NB4 (cell line): ENCODE measurements around the gene MARCHF11.

Source experiments
- DNase-seq: peaks from one replicate; pipeline ENCODE4 v3.0.0; 2010; ENCODE audit warnings: low read depth
- H3K4me3 ChIP-seq: one replicate; pipeline ENCODE4 v1.5.1; 2011; ENCODE audit warnings: mild to moderate bottlenecking, low read depth, low read length, moderate library complexity
- MYC ChIP-seq: IDR thresholded peaks from 2 replicates; pipeline ENCODE4 v1.6.1; 2011; ENCODE audit warnings: low read depth, low read length
- POLR2A ChIP-seq: IDR thresholded peaks from 2 replicates; pipeline ENCODE4 v1.6.1; 2011; ENCODE audit warnings: mild to moderate bottlenecking; ENCODE audit not compliant: insufficient read length; ENCODE audit errors: extremely low read depth
- TF ChIP-seq, protein P1 (sequence below): IDR thresholded peaks from 2 replicates; pipeline ENCODE4 v1.6.1; 2011; ENCODE audit warnings: low read depth, low read length
- TF ChIP-seq, protein P2 (sequence below): IDR thresholded peaks from one replicate; pipeline ENCODE4 v1.5.1; 2012; ENCODE audit warnings: low read depth, low read length

The MARCHF11 gene

DNA sequence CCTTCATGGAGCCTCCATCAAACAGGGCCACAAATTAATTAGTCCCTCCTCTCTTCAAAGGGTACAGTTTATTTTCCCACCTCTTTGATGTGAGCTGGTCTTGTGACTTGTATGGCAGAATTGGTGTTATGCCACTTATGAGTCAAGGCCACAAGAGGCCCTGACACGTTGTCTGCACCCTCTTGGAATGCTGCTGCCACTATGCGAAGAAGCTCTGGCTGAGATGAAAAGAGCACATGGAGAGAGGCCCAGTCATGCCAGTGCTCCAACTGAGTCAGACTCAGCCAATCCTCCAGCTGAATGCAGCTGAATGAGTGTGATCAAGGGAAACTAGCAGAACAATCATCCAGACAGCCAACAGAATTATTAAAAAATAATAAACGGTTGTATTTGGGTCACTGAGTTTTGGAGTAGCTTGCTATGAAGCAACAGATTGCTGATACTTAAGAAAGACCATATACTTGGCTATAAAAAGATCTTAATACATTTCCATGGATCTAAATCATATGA, 128.3 kb downstream of the MARCHF11 start:
- no peak for DNase-seq
- TF ChIP-seq, protein P1, sequence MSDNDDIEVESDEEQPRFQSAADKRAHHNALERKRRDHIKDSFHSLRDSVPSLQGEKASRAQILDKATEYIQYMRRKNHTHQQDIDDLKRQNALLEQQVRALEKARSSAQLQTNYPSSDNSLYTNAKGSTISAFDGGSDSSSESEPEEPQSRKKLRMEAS: no peak
- TF ChIP-seq, protein P2, sequence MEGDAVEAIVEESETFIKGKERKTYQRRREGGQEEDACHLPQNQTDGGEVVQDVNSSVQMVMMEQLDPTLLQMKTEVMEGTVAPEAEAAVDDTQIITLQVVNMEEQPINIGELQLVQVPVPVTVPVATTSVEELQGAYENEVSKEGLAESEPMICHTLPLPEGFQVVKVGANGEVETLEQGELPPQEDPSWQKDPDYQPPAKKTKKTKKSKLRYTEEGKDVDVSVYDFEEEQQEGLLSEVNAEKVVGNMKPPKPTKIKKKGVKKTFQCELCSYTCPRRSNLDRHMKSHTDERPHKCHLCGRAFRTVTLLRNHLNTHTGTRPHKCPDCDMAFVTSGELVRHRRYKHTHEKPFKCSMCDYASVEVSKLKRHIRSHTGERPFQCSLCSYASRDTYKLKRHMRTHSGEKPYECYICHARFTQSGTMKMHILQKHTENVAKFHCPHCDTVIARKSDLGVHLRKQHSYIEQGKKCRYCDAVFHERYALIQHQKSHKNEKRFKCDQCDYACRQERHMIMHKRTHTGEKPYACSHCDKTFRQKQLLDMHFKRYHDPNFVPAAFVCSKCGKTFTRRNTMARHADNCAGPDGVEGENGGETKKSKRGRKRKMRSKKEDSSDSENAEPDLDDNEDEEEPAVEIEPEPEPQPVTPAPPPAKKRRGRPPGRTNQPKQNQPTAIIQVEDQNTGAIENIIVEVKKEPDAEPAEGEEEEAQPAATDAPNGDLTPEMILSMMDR: no peak
- TF ChIP-seq POLR2A (no peak), MYC (no peak)
- H3K4me3 ChIP-seq: no peak overlapping the region

DNA sequence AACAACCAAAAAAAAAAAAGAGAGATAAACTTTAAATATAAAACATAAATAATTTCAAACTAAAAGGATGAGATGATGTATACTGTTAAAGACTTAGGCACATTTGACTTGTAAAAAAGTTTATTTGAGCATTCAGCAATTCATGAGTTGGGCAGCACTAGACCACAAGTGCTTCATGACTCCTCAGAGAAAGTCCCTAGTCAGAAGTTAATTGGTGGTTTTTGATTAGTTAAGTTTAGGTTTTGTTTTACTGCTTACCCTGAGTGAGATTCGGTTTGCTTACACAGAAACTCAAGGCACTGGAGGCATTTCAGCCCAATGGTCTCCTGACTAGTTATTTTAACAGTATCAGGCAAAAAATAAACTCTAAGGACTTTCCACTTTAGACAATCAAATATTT, 129.2 kb downstream of the MARCHF11 start:
- no peak overlapping the region for H3K4me3 ChIP-seq
- TF ChIP-seq, protein P2: no peak
- no peak for TF ChIP-seq MYC
- TF ChIP-seq, protein P1: no peak
- no peak for TF ChIP-seq POLR2A
- no peak for DNase-seq

DNA sequence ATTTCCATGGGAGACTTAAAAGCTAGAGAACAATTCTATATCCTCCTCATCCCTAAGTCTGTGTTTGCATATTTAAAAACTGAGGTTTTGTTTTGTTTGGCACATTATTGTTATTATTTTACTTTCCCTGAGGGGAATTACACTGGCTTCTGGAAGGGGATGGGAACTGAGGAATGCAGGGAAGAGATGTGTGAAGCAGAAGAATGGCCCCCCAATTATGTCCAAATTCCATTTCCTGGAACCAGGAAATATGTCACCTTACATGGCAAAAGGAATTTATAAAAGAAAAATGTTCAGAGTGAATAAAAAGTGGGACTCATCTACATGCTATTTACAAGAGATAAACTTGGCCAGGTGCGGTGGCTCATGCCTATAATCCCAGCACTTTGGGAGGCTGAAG, 129.8 kb downstream of the MARCHF11 start:
- TF ChIP-seq, protein P2: no peak
- no peak for TF ChIP-seq POLR2A
- TF ChIP-seq, protein P1: no peak
- no peak for TF ChIP-seq MYC
- no peak for DNase-seq
- no peak overlapping the region for H3K4me3 ChIP-seq

DNA sequence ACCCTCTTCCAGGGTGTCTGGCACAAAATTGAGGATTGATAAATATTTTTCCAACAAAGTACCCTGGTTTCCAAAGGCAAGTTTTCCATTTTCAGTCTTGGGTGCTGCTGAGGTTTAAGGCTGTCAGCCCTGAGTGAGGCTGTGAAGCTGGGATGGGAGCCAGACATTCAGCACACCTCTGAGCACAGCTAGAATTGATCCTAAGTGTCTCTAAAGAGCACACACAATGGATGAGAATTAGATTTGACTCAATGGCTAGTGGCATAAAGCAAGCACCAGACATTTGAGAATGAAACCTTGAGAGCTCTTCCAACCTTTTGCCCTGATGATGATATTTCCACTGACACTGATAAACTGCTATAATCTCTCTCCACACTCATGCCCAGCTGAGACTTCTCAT, 131.5 kb downstream of the MARCHF11 start:
- no peak for DNase-seq
- TF ChIP-seq MYC (no peak), POLR2A (no peak)
- TF ChIP-seq, protein P2: no peak
- TF ChIP-seq, protein P1: no peak
- no peak overlapping the region for H3K4me3 ChIP-seq

DNA sequence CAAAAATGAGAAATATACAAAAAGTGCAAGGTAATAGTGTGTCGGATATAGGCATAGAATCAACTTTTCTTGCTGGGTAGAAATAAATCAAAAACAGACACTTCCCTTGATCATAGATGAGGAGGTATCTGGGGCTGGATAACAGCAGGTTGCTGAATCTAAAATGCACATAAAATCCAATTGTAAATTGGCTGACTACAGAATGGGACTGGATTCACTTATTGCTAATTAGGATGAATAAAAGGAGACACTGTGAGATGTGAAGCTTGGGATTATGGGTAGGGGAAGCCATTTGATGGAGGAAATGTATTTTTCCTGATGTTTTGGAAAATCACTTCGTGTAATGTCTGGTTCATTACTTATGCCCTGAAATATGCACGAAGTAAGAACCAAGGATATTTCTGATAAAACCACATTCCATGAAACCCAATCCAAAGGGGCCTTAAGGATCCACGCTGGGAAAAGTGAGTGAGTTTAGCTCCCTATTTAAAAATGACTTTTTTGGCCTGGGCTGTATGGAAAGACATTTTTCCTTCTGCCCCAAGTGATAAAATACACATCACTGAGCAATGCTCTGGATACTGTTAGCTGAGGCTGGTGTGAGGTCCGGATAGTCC, 136.1 kb downstream of the MARCHF11 start:
- H3K4me3 ChIP-seq: no peak overlapping the region
- no peak for DNase-seq
- TF ChIP-seq POLR2A (no peak), MYC (no peak)
- TF ChIP-seq, protein P1: no peak
- TF ChIP-seq, protein P2: no peak
